GM19438 (cell line): ENCODE measurements around the gene BARX1.

Source experiments
- ATAC-seq: cut with Tn5 transposase; IDR thresholded peaks from one replicate; pipeline ENCODE4 v1.9.1; 2021; ENCODE audit warnings: low read depth; ENCODE audit not compliant: unreplicated experiment

BARX1 gene

GRCh38 chr9:93902780-93903655 is 52.1 kb downstream of the BARX1 start:
- no peak for ATAC-seq

GRCh38 chr9:93902051-93902779 is 52.9 kb downstream of the BARX1 start:
- ATAC-seq, result no peak
